H1 (cell line): ENCODE data around the gene F2. TPM values are rescaled to one million over a fixed set of nuclear protein-coding genes. Genes with fewer than 3 reads are reported as not detected.

Experiments
- GABPA ChIP-seq: IDR thresholded peaks from 2 replicates; pipeline ENCODE4 v1.6.1; 2011; ENCODE audit warnings: mild to moderate bottlenecking, low read length, moderate library complexity, borderline replicate concordance; ENCODE audit not compliant: insufficient read depth
- HDAC2 ChIP-seq, 2 experiments: fragments of 300-600 bp in 1 of 2; sonication (generic) in 1 of 2; IDR thresholded peaks; 2 replicates each; pipeline ENCODE4 v1.6.1; 2011 to 2012; ENCODE audit warnings: low read depth in 2 of 2, low read length in 2 of 2, mild to moderate bottlenecking in 2 of 2, moderate library complexity in 2 of 2, borderline replicate concordance in 1 of 2, inconsistent platforms in 1 of 2
- TBP ChIP-seq: IDR thresholded peaks from 2 replicates; pipeline ENCODE4 v1.6.1; 2011; ENCODE audit warnings: low read depth, low read length, improper control_type of control experiment
- YY1 ChIP-seq: IDR thresholded peaks from 2 replicates; pipeline ENCODE4 v1.6.1; 2011; ENCODE audit warnings: low read depth, mild to moderate bottlenecking, low read length
- polyA plus RNA-seq, 7 experiments: library from polyadenylated mRNA; depleted of rRNA in 3 of 7; stranded (reverse) in 5 of 7; unstranded in 2 of 7; fragments of >200 nt in 5 of 7; fragments of 200-250 nt in 2 of 7; gene quantifications; 1 replicate in 5 of 7; 2 replicates in 1 of 7; 4 replicates in 1 of 7; pipeline versions ENCODE4 v1.2.1 to v1.2.3, GENCODE V29; 2011 to 2013; ENCODE audit warnings: missing spikeins in 2 of 7, mixed read lengths in 2 of 7
- total RNA-seq: library from RNA; stranded (reverse); fragmentation: NEBNext Ultra II Directional; extraction: Animal tissue kit (Norgen Biotek cat#: 25700); gene quantifications from 2 replicates; pipeline ENCODE4 v1.2.1, GENCODE V29; 2021

Gene F2
- total and polyA plus RNA-seq, 2 of the 8 experiments (the other 6 are each of a cell fraction or from before 2014, with no cell fraction given), result 0.11 TPM; not detected in 1

- no peak for TF ChIP-seq TBP
- TF ChIP-seq GABPA, result no peak
- TF ChIP-seq HDAC2 (IDR thresholded peaks at IDR 0.05; ENCODE audit: borderline replicate concordance in 1 of 2, low read depth in 2 of 2, low read length in 2 of 2), result no peak
- TF ChIP-seq YY1, result no peak
Measured at GRCh38 chr11:46761807-46762206, 42.8 kb downstream of the F2 start (continued).
